ENCODE measurements around the gene FGF13.

The FGF13 gene

GRCh38 chrX:138740341-138740740, 28.8 kb upstream of the FGF13 start:
- TF ChIP-seq ZFX (IDR thresholded peaks at IDR 0.05) (no peak), CTCF (conservative IDR thresholded peaks at IDR 0.05) (no peak)
- no peak overlapping the region for H3K27ac ChIP-seq

- TF ChIP-seq CTCF (conservative IDR thresholded peaks at IDR 0.05) = no peak
- TF ChIP-seq ZFX (IDR thresholded peaks at IDR 0.05) = no peak
- no peak overlapping the region for H3K27ac ChIP-seq
These were observed 11.8 kb upstream of the FGF13 start for GRCh38 chrX:138723301-138723700.

- TF ChIP-seq CTCF (conservative IDR thresholded peaks at IDR 0.05) (no peak), ZFX (IDR thresholded peaks at IDR 0.05) (no peak)
- no peak overlapping the region for H3K27ac ChIP-seq
These were observed 7.9 kb upstream of the FGF13 start for GRCh38 chrX:138719396-138719795.

GRCh38 chrX:138718941-138719340, 7.4 kb upstream of the FGF13 start:
- H3K27ac ChIP-seq = no peak overlapping the region
- TF ChIP-seq CTCF (conservative IDR thresholded peaks at IDR 0.05) (no peak), ZFX (IDR thresholded peaks at IDR 0.05) (no peak)

GRCh38 chrX:138710866-138711341, 613 bp downstream of the FGF13 start:
- TF ChIP-seq CTCF (conservative IDR thresholded peaks at IDR 0.05) = no peak
- no peak for TF ChIP-seq ZFX (IDR thresholded peaks at IDR 0.05)
- no peak overlapping the region for H3K27ac ChIP-seq

- no peak overlapping the region for H3K27ac ChIP-seq
- TF ChIP-seq ZFX (IDR thresholded peaks at IDR 0.05) (no peak), CTCF (conservative IDR thresholded peaks at IDR 0.05) (no peak)
These were observed 1.4 kb downstream of the FGF13 start for GRCh38 chrX:138709886-138710791.

GRCh38 chrX:138708268-138708667, 3.2 kb downstream of the FGF13 start:
- no peak for TF ChIP-seq CTCF (conservative IDR thresholded peaks at IDR 0.05)
- no peak for TF ChIP-seq ZFX (IDR thresholded peaks at IDR 0.05)
- no peak overlapping the region for H3K27ac ChIP-seq
